Right lobe of liver (tissue), 6 donors: ENCODE results near the gene DCST1. TPM values are rescaled to one million over a fixed set of nuclear protein-coding genes. Genes with fewer than 3 reads are reported as not detected.
A peak's percentile ranks its signal among the peaks of the same experiment; 100 is the strongest.

Source experiments
- ATAC-seq, 4 donors: fragments of 200-7000 bp; cut with Tn5 transposase; one replicate each; pipeline ENCODE4 v1.9.1; 2020; ENCODE audit warnings: mild to moderate bottlenecking in 4 of 4, moderate library complexity in 4 of 4
- DNase-seq, 3 donors: peaks; one replicate each; pipeline ENCODE4 v3.0.0-alpha.2; 2020
- H3K27ac ChIP-seq, 3 donors: fragments of 200-600 bp; one replicate each; pipeline ENCODE4 v1.8.0; 2022
- H3K27me3 ChIP-seq, 2 donors: fragments of 200-600 bp; one replicate each; pipeline ENCODE4 v1.8.0; 2022
- H3K36me3 ChIP-seq, 4 donors: fragments of 200-600 bp; sonication (generic) in 1 of 4; one replicate each; pipeline versions ENCODE4 v1.5.1 to v1.8.0; 2017 to 2022; ENCODE audit warnings: control low read depth in 1 of 4
- H3K4me1 ChIP-seq, 4 donors: fragments of 200-600 bp; sonication (generic) in 1 of 4; one replicate each; pipeline versions ENCODE4 v1.5.1 to v1.8.0; 2017 to 2022; ENCODE audit warnings: control low read depth in 1 of 4
- H3K4me3 ChIP-seq, 3 donors: fragments of 200-600 bp; one replicate each; pipeline ENCODE4 v1.8.0; 2022
- H3K9me3 ChIP-seq, 4 donors: fragments of 200-600 bp; sonication (generic) in 1 of 4; one replicate each; pipeline versions ENCODE4 v1.5.1 to v1.8.0; 2017 to 2022; ENCODE audit warnings: control low read depth in 1 of 4
- CTCF ChIP-seq, 4 donors: fragments of 200-600 bp in 3 of 4; fragments of 450-650 bp in 1 of 4; IDR thresholded peaks; one replicate each; pipeline versions ENCODE4 v1.5.1 to v1.8.0; 2016 to 2022; ENCODE audit warnings: antibody characterized with exemption in 4 of 4, mild to moderate bottlenecking in 2 of 4
- POLR2A ChIP-seq: fragments of 450-650 bp; IDR thresholded peaks from one replicate; pipeline ENCODE4 v1.6.1; 2017; ENCODE audit warnings: antibody characterized with exemption, mild to moderate bottlenecking
- WGBS: methylation state at CpG from one replicate; pipeline ENCODE4 v1.1.6; 2018; ENCODE audit warnings: low coverage, low lambda C conversion rate; ENCODE audit not compliant: insufficient coverage; ENCODE audit errors: missing lambda C conversion rate; 5-methylcytosine and 5-hydroxymethylcytosine counted together
- intact Hi-C, 2 donors: fragments of 100-400 bp; cut with DNase I; formaldehyde crosslinking; loops; one replicate each; pipeline versions ENCODE4 v1.11.2 to v1.14.1; 2022
- total RNA-seq, 6 experiments: library from RNA; depleted of rRNA in 2 of 6; stranded (reverse); fragments of >200 nt in 2 of 6; fragmentation: NEBNext Ultra II Directional in 3 of 6; extraction: Animal tissue kit (Norgen Biotek cat#: 25700) in 3 of 6; gene quantifications; one replicate each; pipeline versions ENCODE4 v1.1.0 to v1.2.4, GENCODE V29; 2016 to 2023
- donor health status: DM: no; HTN: yes; CAD: no.
- donor health status: DM: no; HTN: no; CAD: no.
- donor health status: DM: no; HTN: no; CAD: no.
- donor health status: DM: no; HTN: yes; CAD: no.
- donor health status: DM: no; HTN: yes; CAD: no.

DCST1 gene
- total RNA-seq, 6 experiments from 2014 or later = not detected

- TF ChIP-seq CTCF (IDR thresholded peaks at IDR 0.05) (no peak), POLR2A (no peak)
- DNase-seq (peak in 1 of 3 donors; percentile 8), ATAC-seq (no peak)
- Histone ChIP-seq H3K4me3 (no peak overlapping the region), H3K9me3 (no peaks in the 10 kb centered on the region), H3K27me3 (no peaks in the 10 kb centered on the region), H3K27ac (peak overlapping the region in 1 of 3 donors; percentile 21), H3K4me1 (peaks cover 0 to 82% (median 31%) of the 10 kb centered on the region in 4 donors), H3K36me3 (peaks cover 0 to 9% (median 6%) of the 10 kb centered on the region in 4 donors)
- intact Hi-C loops = no loop called here
- 82% methylated on average over 5 of the region's 5 CpGs for WGBS
Observed at GRCh38 chr1:155009742-155010141, 23.9 kb upstream of the DCST1 start.

DNA sequence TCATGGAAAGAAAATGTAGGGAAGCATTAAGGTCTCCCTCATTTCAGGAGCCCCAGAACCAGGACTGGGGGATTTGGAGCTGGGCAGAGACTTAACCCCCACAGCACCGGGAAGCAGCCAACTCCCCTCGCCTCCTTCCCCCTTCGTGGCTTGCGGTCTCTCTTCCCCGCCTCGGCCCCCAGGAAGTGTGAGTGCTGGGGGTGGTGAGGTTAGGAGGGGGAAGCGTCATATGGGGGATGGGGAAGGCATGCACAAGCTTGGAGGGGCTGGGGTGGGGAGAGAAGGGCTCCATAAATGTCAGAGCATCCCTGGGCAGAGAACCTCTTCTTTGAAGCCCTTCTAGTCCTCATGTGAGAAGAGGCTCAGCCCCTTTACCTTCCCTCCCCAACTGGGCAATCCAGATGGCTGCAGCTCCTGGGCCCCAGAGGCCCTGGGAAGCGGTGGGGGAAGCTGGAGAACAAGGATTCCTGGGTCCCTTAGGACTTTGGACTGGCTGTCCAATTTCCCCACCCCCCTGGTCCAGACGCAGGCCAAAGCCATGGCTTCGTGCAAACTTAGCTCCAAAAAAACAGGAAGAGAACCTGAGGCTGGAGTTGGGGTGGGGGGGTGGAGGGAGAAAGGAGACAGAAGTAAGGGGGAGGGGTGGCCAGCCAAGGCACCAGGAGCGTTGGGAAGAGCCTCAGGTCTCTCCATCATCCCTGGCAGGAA lies 23.3 kb upstream of the DCST1 start:
- DNase-seq = peak in 1 of 3 donors; percentile 23
- intact Hi-C loops = no loop called here
- peaks cover 0 to 12% (median 8%) of the 10 kb centered on the region in 4 donors for H3K36me3 ChIP-seq
- TF ChIP-seq POLR2A = no peak
- no peak for TF ChIP-seq CTCF (IDR thresholded peaks at IDR 0.05)
- peaks cover 0 to 76% (median 26%) of the 10 kb centered on the region in 4 donors for H3K4me1 ChIP-seq
- no peak for ATAC-seq
- no peak overlapping the region for H3K27ac ChIP-seq
- no peaks in the 10 kb centered on the region for H3K27me3 ChIP-seq
- 45% methylated on average over 5 of the region's 11 CpGs for WGBS
- H3K9me3 ChIP-seq = no peaks in the 10 kb centered on the region
- no peak overlapping the region for H3K4me3 ChIP-seq

DNA sequence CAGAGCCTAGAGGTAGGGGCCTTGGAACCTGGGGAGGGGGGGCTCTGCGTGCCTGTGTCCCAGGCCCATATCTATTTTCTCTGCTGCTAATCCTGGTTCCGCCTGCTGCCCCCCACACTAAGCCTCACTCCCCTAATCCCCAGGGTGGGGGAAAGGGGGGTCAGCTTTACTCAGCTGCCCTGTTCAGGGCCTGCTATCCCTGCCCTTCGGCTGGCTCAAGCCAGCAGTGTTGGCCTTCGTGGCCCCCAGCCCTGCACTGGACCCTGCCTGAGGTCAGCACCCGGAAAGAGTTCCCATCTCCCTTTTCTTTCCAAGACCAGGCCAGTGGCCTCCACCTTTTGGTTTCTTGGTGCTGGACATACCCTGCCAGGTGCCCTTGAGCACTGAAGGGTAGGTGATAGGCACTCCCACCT lies 22.6 kb upstream of the DCST1 start:
- TF ChIP-seq POLR2A (no peak), CTCF (IDR thresholded peaks at IDR 0.05) (no peak)
- H3K4me1 ChIP-seq = peaks cover 0 to 70% (median 23%) of the 10 kb centered on the region in 4 donors
- H3K36me3 ChIP-seq = peaks cover 0 to 18% (median 8%) of the 10 kb centered on the region in 4 donors
- no peaks in the 10 kb centered on the region for H3K27me3 ChIP-seq
- no peak overlapping the region for H3K4me3 ChIP-seq
- intact Hi-C loops = no loop called here
- H3K9me3 ChIP-seq = no peaks in the 10 kb centered on the region
- no CpG with 5 or more reads among the region's 5 CpGs for WGBS
- H3K27ac ChIP-seq = no peak overlapping the region
- peak in 1 of 3 donors; percentile 15 for DNase-seq
- ATAC-seq = no peak

- WGBS = 63% methylated on average over 2 of the region's 6 CpGs
- Histone ChIP-seq H3K36me3 (peaks cover 0 to 21% (median 10%) of the 10 kb centered on the region in 4 donors), H3K9me3 (no peaks in the 10 kb centered on the region), H3K27ac (no peak overlapping the region), H3K4me1 (peaks cover 0 to 65% (median 21%) of the 10 kb centered on the region in 4 donors), H3K27me3 (no peaks in the 10 kb centered on the region), H3K4me3 (no peak overlapping the region)
- DNase-seq (peak in 1 of 3 donors; percentile 21), ATAC-seq (peak in 1 of 4 donors; percentile 1)
- intact Hi-C loops = no loop called here
- TF ChIP-seq CTCF (IDR thresholded peaks at IDR 0.05) (no peak), POLR2A (no peak)
Observed at GRCh38 chr1:155011437-155012025, 22.1 kb upstream of the DCST1 start.
